Measurements from ENCODE around the gene PLEKHN1.

PLEKHN1 gene

DNA sequence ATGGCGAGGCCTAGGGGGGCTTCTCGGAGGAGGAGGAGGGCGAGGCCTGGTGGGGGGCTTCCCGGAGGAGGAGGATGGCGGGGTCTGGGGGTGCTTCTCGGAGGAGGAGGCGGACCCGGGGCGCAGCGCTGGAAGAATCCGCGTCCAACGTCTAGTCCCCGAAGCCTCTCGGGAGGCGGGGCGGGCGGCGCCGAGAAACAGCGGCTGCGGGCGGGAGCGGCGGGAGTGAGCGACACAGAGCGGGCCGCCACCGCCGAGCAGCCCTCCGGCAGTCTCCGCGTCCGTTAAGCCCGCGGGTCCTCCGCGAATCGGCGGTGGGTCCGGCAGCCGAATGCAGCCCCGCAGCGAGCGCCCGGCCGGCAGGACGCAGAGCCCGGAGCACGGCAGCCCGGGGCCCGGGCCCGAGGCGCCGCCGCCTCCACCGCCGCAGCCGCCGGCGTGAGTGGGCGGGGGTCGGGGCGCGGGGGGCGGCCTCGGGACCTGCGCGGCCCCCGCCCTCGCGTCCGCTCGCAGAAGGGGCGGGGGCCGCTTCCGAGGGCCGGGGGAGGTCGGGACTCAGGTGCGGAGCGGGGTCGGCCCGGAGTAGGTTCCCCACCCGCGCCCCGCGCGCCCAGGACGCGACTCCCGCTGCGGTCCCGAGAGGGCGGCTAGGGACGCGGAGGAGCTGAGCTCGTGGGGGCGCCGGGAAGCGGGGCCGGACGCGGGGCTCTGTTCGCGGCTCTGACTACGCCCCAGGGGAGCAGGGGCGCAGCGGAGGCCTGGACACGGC lies 5.7 kb upstream of the PLEKHN1 start, which contains the start of gene KLHL17:
KLHL17 (plus strand) TSS at position 222 of the 769 bp plus-strand sequence; CDS start at position 332, 110 bp downstream.
- peak; percentile 88 for DNase-seq (ENCODE audit: low spot score)

GRCh38 chr1:961132-961669 lies 5.1 kb upstream of the PLEKHN1 start:
- DNase-seq (ENCODE audit: low spot score) = no peak

GRCh38 chr1:962381-963300 lies 3.6 kb upstream of the PLEKHN1 start:
- no peak for DNase-seq (ENCODE audit: low spot score)

GRCh38 chr1:963301-963651 lies 3.0 kb upstream of the PLEKHN1 start:
- no peak for DNase-seq (ENCODE audit: low spot score)

GRCh38 chr1:963746-964525 lies 2.3 kb upstream of the PLEKHN1 start:
- no peak for DNase-seq (ENCODE audit: low spot score)

DNA sequence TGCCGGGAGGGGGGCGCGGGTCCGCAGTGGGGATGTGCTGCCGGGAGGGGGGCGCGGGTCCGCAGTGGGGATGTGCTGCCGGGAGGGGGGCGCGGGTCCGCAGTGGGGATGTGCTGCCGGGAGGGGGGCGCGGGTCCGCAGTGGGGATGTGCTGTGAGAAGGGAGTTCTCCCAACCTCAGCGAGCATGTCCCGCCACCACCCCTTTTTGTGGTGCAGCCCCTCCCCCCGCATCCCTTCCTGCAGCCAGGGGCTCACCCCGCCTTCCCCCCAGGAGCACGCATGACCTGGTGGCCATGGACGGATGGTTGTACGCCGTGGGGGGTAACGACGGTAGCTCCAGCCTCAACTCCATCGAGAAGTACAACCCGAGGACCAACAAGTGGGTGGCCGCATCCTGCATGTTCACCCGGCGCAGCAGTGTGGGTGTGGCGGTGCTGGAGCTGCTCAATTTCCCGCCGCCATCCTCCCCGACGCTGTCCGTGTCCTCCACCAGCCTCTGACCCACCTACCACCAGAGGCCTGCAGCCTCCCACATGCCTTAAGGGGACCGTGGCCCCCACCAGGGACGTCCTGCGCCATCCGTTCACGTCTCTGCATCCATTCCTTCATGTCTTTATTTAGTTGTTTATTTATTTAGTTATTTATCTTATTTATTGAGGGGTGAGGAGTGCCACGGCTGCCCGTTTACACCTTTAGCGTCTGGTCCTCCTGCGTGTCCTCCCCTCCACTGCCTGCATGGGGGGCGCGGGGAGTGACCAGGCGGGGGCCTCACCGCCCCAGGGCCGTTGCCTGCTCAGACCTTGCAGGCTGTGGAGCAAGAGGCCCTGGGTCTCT lies 1.4 kb upstream of the PLEKHN1 start:
- no peak for DNase-seq (ENCODE audit: low spot score)

GRCh38 chr1:965526-966134 lies 652 bp upstream of the PLEKHN1 start:
- no peak for DNase-seq (ENCODE audit: low spot score)

DNA sequence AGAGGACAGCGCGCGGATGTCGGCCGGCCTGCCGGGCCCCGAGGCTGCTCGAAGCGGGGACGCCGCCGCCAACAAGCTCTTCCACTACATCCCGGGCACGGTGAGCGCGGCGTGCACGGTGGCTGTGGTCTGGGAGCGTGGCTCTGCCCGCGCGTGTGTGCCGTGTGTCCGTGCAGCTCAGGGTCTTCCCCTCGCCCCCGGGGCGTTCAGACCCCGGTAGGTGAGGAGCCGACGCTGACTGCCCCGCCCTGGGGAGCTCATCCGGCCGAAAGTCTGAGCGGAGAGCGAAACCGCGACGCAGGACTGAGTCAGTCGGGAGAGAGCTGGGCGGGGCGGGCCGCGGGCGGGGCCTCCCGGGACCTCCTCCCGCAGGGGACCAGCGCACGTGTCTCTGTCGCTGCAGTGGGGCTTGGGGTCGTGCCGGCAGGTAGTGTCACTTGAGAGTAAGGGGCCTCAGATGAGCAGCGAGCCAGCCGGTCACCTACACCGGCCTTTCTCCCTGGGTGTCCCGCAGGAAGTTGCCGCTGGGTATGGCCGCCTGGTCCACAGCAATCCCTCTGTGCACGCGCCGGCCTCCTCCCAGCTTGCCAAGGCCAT lies 520 bp downstream of the PLEKHN1 start:
- no peak for DNase-seq (ENCODE audit: low spot score)

- DNase-seq (ENCODE audit: low spot score) = no peak
These were observed 1.4 kb downstream of the PLEKHN1 start for GRCh38 chr1:967466-968343.

- DNase-seq (ENCODE audit: low spot score) = no peak
These were observed 3.1 kb downstream of the PLEKHN1 start for GRCh38 chr1:969260-969855.

- no peak for DNase-seq (ENCODE audit: low spot score)
These were observed 4.1 kb downstream of the PLEKHN1 start for GRCh38 chr1:970242-970972.

- DNase-seq (ENCODE audit: low spot score) = no peak
These were observed 4.9 kb downstream of the PLEKHN1 start for GRCh38 chr1:970973-971730.

- no peak for DNase-seq (ENCODE audit: low spot score)
These were observed 5.6 kb downstream of the PLEKHN1 start for GRCh38 chr1:971751-972506.

GRCh38 chr1:972726-973458 lies 6.6 kb downstream of the PLEKHN1 start:
- DNase-seq (ENCODE audit: low spot score) = no peak

DNA sequence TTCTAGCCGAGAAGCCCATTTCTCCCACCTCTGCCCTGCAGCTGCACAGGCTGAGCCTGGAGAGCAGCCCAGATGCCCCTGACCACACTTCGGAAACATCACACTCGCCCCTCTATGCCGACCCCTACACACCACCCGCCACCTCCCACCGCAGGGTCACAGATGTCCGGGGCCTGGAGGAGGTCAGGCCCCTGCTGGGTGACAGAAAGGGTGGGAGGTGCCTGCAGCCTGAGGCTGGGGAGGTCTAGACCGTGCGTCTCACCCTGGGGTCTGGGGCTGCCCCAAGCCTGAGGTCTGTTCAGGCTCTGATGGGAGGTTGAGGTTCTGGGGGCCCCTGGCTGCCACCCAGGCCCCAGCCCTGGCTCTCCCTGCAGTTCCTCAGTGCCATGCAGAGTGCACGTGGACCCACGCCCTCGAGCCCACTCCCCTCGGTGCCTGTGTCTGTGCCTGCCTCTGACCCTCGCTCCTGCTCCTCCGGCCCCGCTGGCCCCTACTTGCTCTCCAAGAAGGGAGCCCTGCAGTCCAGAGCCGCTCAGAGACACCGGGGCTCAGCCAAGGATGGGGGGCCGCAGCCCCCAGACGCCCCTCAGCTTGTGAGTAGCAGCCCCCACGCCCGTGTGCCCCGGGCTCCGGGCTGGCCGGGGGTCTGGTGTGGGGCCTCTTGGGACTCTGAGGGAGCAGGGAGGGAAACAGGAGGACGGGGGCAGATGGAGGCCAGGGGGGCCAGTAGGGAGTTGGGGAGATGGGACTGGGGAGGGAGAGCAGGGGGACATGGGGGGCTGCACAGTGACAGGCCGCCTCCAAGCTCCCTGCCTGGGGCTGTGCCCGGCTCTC lies 7.4 kb downstream of the PLEKHN1 start:
- no peak for DNase-seq (ENCODE audit: low spot score)
